H1 (cell line): ENCODE results near the gene CHEK2. TPM values are rescaled to one million over a fixed set of nuclear protein-coding genes. Genes with fewer than 3 reads are reported as not detected.

ENCODE experiments used
- CTCF ChIA-PET: fragments of 300-600 bp; sonication (Branson Sonifier 250); formaldehyde crosslinking; loops from one replicate; lab custom pipeline; 2021; ENCODE audit not compliant: partially characterized antibody; lab: Charles Lee
- POLR2A ChIA-PET: fragments of 300-600 bp; sonication (Branson Sonifier 250); formaldehyde crosslinking; loops from one replicate; lab custom pipeline; 2021; ENCODE audit warnings: inconsistent platforms; ENCODE audit not compliant: partially characterized antibody; lab: Charles Lee
- DNase-seq, 2 experiments: peaks; one replicate each; pipeline versions ENCODE4 v3.0.0 to v3.0.0-alpha.2; 2010 to 2022; ENCODE audit warnings: low spot score in 2 of 2, low read depth in 1 of 2, mixed read lengths in 1 of 2
- FAIRE-seq: peaks from 2 replicates; lab custom pipeline; 2011; peaks lifted over from hg19 to GRCh38; lab: Jason Lieb, UNC
- H2AFZ ChIP-seq: 2 replicates; pipeline ENCODE4 v1.8.1; 2012; ENCODE audit warnings: low read length, inconsistent platforms
- H2AK5ac ChIP-seq: 2 replicates; pipeline ENCODE4 v1.6.1; 2013; ENCODE audit warnings: low read depth, low read length
- H2BK120ac ChIP-seq: replicated peaks from 2 replicates; pipeline ENCODE3; 2013; ENCODE audit warnings: low read depth, low read length, inconsistent platforms
- H2BK12ac ChIP-seq: 2 replicates; pipeline ENCODE4 v1.6.1; 2013; ENCODE audit warnings: low read depth, low read length
- H2BK15ac ChIP-seq: 2 replicates; pipeline ENCODE4 v1.6.1; 2013; ENCODE audit warnings: low read length
- H2BK20ac ChIP-seq: 2 replicates; pipeline ENCODE4 v1.6.1; 2013; ENCODE audit warnings: low read length
- H2BK5ac ChIP-seq: 2 replicates; pipeline ENCODE4 v1.6.1; 2013; ENCODE audit warnings: low read depth, low read length
- H3K14ac ChIP-seq: 2 replicates; pipeline ENCODE4 v1.6.1; 2013; ENCODE audit warnings: inconsistent platforms; ENCODE audit not compliant: insufficient read length
- H3K18ac ChIP-seq: 2 replicates; pipeline ENCODE4 v1.6.1; 2013; ENCODE audit warnings: low read length; ENCODE audit errors: extremely low read depth
- H3K23ac ChIP-seq: 2 replicates; pipeline ENCODE4 v1.6.1; 2013; ENCODE audit warnings: inconsistent platforms; ENCODE audit not compliant: insufficient read length
- H3K23me2 ChIP-seq: 2 replicates; pipeline ENCODE4 v1.6.1; 2013; ENCODE audit warnings: low read depth, low read length
- H3K27ac ChIP-seq: 2 replicates; pipeline ENCODE4 v1.6.1; 2011; ENCODE audit warnings: low read depth, low read length, inconsistent platforms
- H3K27me3 ChIP-seq, 4 experiments: replicated peaks in 1 of 4; 1 replicate in 1 of 4; 2 replicates in 3 of 4; pipeline versions ENCODE4 v1.6.1 to v1.8.1; 2011 to 2013; ENCODE audit warnings: low read length in 3 of 4, mild to moderate bottlenecking in 3 of 4, inconsistent platforms in 2 of 4, mixed read lengths in 2 of 4, moderate library complexity in 1 of 4; ENCODE audit not compliant: control insufficient read depth in 3 of 4, insufficient read depth in 3 of 4; ENCODE audit errors: extremely low read depth in 1 of 4
- H3K36me3 ChIP-seq, 4 experiments: 2 replicates each; pipeline versions ENCODE4 v1.6.1 to v1.8.1; 2011 to 2013; ENCODE audit warnings: mild to moderate bottlenecking in 4 of 4, low read length in 3 of 4, moderate library complexity in 2 of 4, control low read depth in 1 of 4, inconsistent platforms in 1 of 4; ENCODE audit not compliant: insufficient read depth in 4 of 4, control insufficient read depth in 2 of 4
- H3K4ac ChIP-seq: replicated peaks from 2 replicates; pipeline ENCODE3; 2013; ENCODE audit warnings: low read length, low read depth, mixed read lengths, inconsistent platforms; ENCODE audit not compliant: insufficient read length
- H3K4me1 ChIP-seq, 4 experiments: replicated peaks in 1 of 4; 1 replicate in 1 of 4; 2 replicates in 3 of 4; pipeline versions ENCODE4 v1.6.1 to v1.8.1; 2011 to 2013; ENCODE audit warnings: low read length in 3 of 4, inconsistent platforms in 2 of 4, mixed read lengths in 1 of 4; ENCODE audit not compliant: insufficient read depth in 4 of 4, control insufficient read depth in 3 of 4
- H3K4me2 ChIP-seq, 2 experiments: 2 replicates each; pipeline versions ENCODE4 v1.6.1 to v1.8.1; 2011 to 2013; ENCODE audit warnings: low read depth in 2 of 2, low read length in 2 of 2, control low read depth in 1 of 2, inconsistent platforms in 1 of 2, mild to moderate bottlenecking in 1 of 2; ENCODE audit not compliant: insufficient read depth in 1 of 2
- H3K4me3 ChIP-seq, 4 experiments: fragments of 200-600, 300-600 bp in 1 of 4; sonication (generic), shearing (Covaris generic), sonication (Bioruptor Twin) in 1 of 4; 2 replicates each; pipeline versions ENCODE4 v1.5.1 to v1.8.1; 2011 to 2016; ENCODE audit warnings: low read length in 4 of 4, low read depth in 3 of 4, control low read depth in 2 of 4, inconsistent platforms in 2 of 4, mild to moderate bottlenecking in 2 of 4, mixed read lengths in 1 of 4, moderate library complexity in 1 of 4; ENCODE audit not compliant: insufficient read depth in 2 of 4; ENCODE audit errors: extremely low read depth in 1 of 4
- H3K56ac ChIP-seq: replicated peaks from 2 replicates; pipeline ENCODE3; 2013; ENCODE audit warnings: low read depth, mild to moderate bottlenecking, mixed read lengths, low read length, inconsistent platforms; ENCODE audit not compliant: insufficient read length
- H3K79me1 ChIP-seq: 2 replicates; pipeline ENCODE4 v1.6.1; 2013; ENCODE audit warnings: low read depth, low read length, control low read depth
- H3K79me2 ChIP-seq, 2 experiments: 2 replicates each; pipeline versions ENCODE4 v1.6.1 to v1.8.1; 2012 to 2013; ENCODE audit warnings: low read length in 2 of 2, mild to moderate bottlenecking in 2 of 2, inconsistent platforms in 1 of 2; ENCODE audit not compliant: insufficient read depth in 2 of 2, control insufficient read depth in 1 of 2
- H3K9ac ChIP-seq, 4 experiments: replicated peaks in 1 of 4; 1 replicate in 1 of 4; 2 replicates in 3 of 4; pipeline versions ENCODE4 v1.6.1 to v1.8.1; 2011 to 2013; ENCODE audit warnings: low read depth in 3 of 4, low read length in 3 of 4, control low read depth in 2 of 4, mild to moderate bottlenecking in 2 of 4, moderate library complexity in 2 of 4, inconsistent platforms in 1 of 4; ENCODE audit errors: extremely low read depth in 1 of 4
- H3K9me3 ChIP-seq, 2 experiments: 2 replicates each; pipeline versions ENCODE4 v1.6.1 to v1.8.1; 2012 to 2013; ENCODE audit warnings: mild to moderate bottlenecking in 2 of 2, moderate library complexity in 2 of 2, control low read depth in 1 of 2, inconsistent platforms in 1 of 2, low read depth in 1 of 2, low read length in 1 of 2, mixed read lengths in 1 of 2; ENCODE audit not compliant: insufficient read depth in 2 of 2
- H4K20me1 ChIP-seq, 2 experiments: replicated peaks in 1 of 2; 2 replicates each; pipeline versions ENCODE3 to v1.8.1; 2011 to 2013; ENCODE audit warnings: inconsistent platforms in 2 of 2, low read length in 2 of 2, mild to moderate bottlenecking in 1 of 2; ENCODE audit not compliant: insufficient read depth in 2 of 2, control insufficient read depth in 1 of 2
- H4K5ac ChIP-seq: 2 replicates; pipeline ENCODE4 v1.6.1; 2013; ENCODE audit warnings: low read length, low read depth, mixed read lengths, inconsistent platforms; ENCODE audit not compliant: insufficient read length
- H4K8ac ChIP-seq: 2 replicates; pipeline ENCODE4 v1.8.0; 2013; ENCODE audit warnings: mild to moderate bottlenecking, moderate library complexity, low read length, inconsistent platforms; ENCODE audit not compliant: insufficient read depth; ENCODE audit errors: extremely low read depth
- H4K91ac ChIP-seq: replicated peaks from 2 replicates; pipeline ENCODE3; 2013; ENCODE audit warnings: low read length, mixed read lengths, inconsistent platforms; ENCODE audit not compliant: insufficient read length
- CTBP2 ChIP-seq: IDR thresholded peaks from 2 replicates; pipeline ENCODE4 v1.7.0; 2011; ENCODE audit warnings: borderline replicate concordance, mild to moderate bottlenecking, moderate library complexity, mixed read lengths, low read length; ENCODE audit not compliant: insufficient read depth, insufficient read length
- WGBS, 2 experiments: shearing (Covaris generic) in 1 of 2; methylation state at CpG; one replicate each; pipeline versions ENCODE4 v1.1.6 to v1.1.7; 2013 to 2015; ENCODE audit warnings: low lambda C conversion rate in 2 of 2, mixed read lengths in 2 of 2, inconsistent platforms in 1 of 2, low coverage in 1 of 2, missing lambda C conversion rate in 1 of 2; ENCODE audit not compliant: insufficient replicate concordance in 2 of 2, insufficient coverage in 1 of 2, insufficient read length in 1 of 2; ENCODE audit errors: extremely low coverage in 1 of 2, missing lambda C conversion rate in 1 of 2; 5-methylcytosine and 5-hydroxymethylcytosine counted together
- polyA plus RNA-seq, 7 experiments: library from polyadenylated mRNA; depleted of rRNA in 3 of 7; stranded (reverse) in 5 of 7; unstranded in 2 of 7; fragments of >200 nt in 5 of 7; fragments of 200-250 nt in 2 of 7; gene quantifications; 1 replicate in 5 of 7; 2 replicates in 1 of 7; 4 replicates in 1 of 7; pipeline versions ENCODE4 v1.2.1 to v1.2.3, GENCODE V29; 2011 to 2013; ENCODE audit warnings: missing spikeins in 2 of 7, mixed read lengths in 2 of 7
- total RNA-seq: library from RNA; stranded (reverse); fragmentation: NEBNext Ultra II Directional; extraction: Animal tissue kit (Norgen Biotek cat#: 25700); gene quantifications from 2 replicates; pipeline ENCODE4 v1.2.1, GENCODE V29; 2021
- TF ChIP-seq, protein P1 (sequence below): IDR thresholded peaks from 2 replicates; pipeline ENCODE4 v1.6.1; 2011; ENCODE audit warnings: low read length, improper control_type of control experiment

The CHEK2 gene
- total and polyA plus RNA-seq, 2 of the 8 experiments (the other 6 are each of a cell fraction or from before 2014, with no cell fraction given) = 74.9 to 89.5 TPM

- no peaks in the 10 kb centered on the region for H3K27me3 ChIP-seq
- H3K27ac ChIP-seq = no peak overlapping the region
- H3K4ac ChIP-seq = no peak overlapping the region
- no peak for DNase-seq
- no peak overlapping the region for H2BK120ac ChIP-seq
- no peak overlapping the region for H3K18ac ChIP-seq
- no peaks in the 10 kb centered on the region for H3K79me2 ChIP-seq
- no peaks in the 10 kb centered on the region for H3K79me1 ChIP-seq
- no peak overlapping the region for H4K5ac ChIP-seq
- no peak overlapping the region for H3K4me3 ChIP-seq
- H2BK20ac ChIP-seq = no peak overlapping the region
- 91% methylated on average over 3 of the region's 3 CpGs; no CpG with 5 or more reads in 1 of the 2 experiments for WGBS, 2 experiments
- no peak overlapping the region for H4K91ac ChIP-seq
- H3K14ac ChIP-seq = no peak overlapping the region
- H3K4me1 ChIP-seq = no peaks in the 10 kb centered on the region
- H3K23me2 ChIP-seq = no peaks in the 10 kb centered on the region
- ChIA-PET CTCF (interaction anchor here (0.6 to 1.4 kb wide), 2 partner anchors 111 to 331 kb away, joined by 3 read pairs; no protein-coding TSS in a partner anchor), POLR2A (interaction anchor here (0.6 kb wide), 1 partner anchor 18 kb away, joined by 3 read pairs; no protein-coding TSS in a partner anchor)
- no peak overlapping the region for H3K56ac ChIP-seq
- no peak overlapping the region for H2BK12ac ChIP-seq
- no peak overlapping the region for H2BK5ac ChIP-seq
- no peak overlapping the region for H4K8ac ChIP-seq
- no peaks in the 10 kb centered on the region for H4K20me1 ChIP-seq
- H3K9ac ChIP-seq = no peak overlapping the region
- H3K4me2 ChIP-seq = no peak overlapping the region
- peaks cover 0 to 22% (median 17%) of the 10 kb centered on the region in 4 experiments; a peak in 7 of 8 replicates for H3K36me3 ChIP-seq
- H3K23ac ChIP-seq = no peak overlapping the region
- FAIRE-seq = no peak
- no peaks in the 10 kb centered on the region for H3K9me3 ChIP-seq
- H2AFZ ChIP-seq = no peak overlapping the region
- H2BK15ac ChIP-seq = no peak overlapping the region
- no peak overlapping the region for H2AK5ac ChIP-seq
- no peak for TF ChIP-seq CTBP2
- TF ChIP-seq, protein P1, sequence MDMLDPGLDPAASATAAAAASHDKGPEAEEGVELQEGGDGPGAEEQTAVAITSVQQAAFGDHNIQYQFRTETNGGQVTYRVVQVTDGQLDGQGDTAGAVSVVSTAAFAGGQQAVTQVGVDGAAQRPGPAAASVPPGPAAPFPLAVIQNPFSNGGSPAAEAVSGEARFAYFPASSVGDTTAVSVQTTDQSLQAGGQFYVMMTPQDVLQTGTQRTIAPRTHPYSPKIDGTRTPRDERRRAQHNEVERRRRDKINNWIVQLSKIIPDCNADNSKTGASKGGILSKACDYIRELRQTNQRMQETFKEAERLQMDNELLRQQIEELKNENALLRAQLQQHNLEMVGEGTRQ = no peak
Measured at GRCh38 chr22:28718044-28718443, 23.6 kb downstream of the CHEK2 start.
